PC-9 (cell line): ENCODE results near the gene SLC6A15. TPM values are rescaled to one million over a fixed set of nuclear protein-coding genes. Genes with fewer than 3 reads are reported as not detected.

Experiments used
- BruUV-seq: library from RNA; stranded (reverse); fragments of 400-500 nt; replicated peaks from 2 replicates; lab custom pipeline; 2021; lab: Mats Ljungman, UMichigan
- CTCF ChIA-PET: fragments of 300-600 bp; sonication (Branson Sonifier 250); formaldehyde crosslinking; loops from one replicate; lab custom pipeline; 2022; ENCODE audit warnings: antibody characterized with exemption; lab: Charles Lee
- POLR2A ChIA-PET: fragments of 300-600 bp; sonication (Branson Sonifier 250); formaldehyde crosslinking; loops from one replicate; lab custom pipeline; 2022; ENCODE audit warnings: antibody characterized with exemption; ENCODE audit not compliant: unreplicated experiment; lab: Charles Lee
- DNase-seq, 2 experiments: peaks; one replicate each; pipeline versions ENCODE4 v3.0.0 to v3.0.0-alpha.2; 2015 to 2022; ENCODE audit warnings: mixed read lengths in 1 of 2
- H2AFZ ChIP-seq: fragments of 200-600 bp; sonication (generic); 2 replicates; pipeline ENCODE4 v1.8.1; 2017; ENCODE audit warnings: antibody characterized with exemption
- H3F3A ChIP-seq: fragments of 200-600 bp; sonication (generic); 2 replicates; pipeline ENCODE4 v1.8.1; 2017; ENCODE audit warnings: antibody characterized with exemption, mild to moderate bottlenecking, low read depth; ENCODE audit not compliant: insufficient read depth
- H3K27ac ChIP-seq: fragments of 200-600 bp; sonication (generic); 2 replicates; pipeline ENCODE4 v1.6.1; 2016; ENCODE audit warnings: mixed run types
- H3K27me3 ChIP-seq: fragments of 200-600 bp; sonication (generic); 2 replicates; pipeline ENCODE4 v1.6.1; 2016; ENCODE audit warnings: low read depth, mixed run types; ENCODE audit not compliant: insufficient read depth
- H3K36me3 ChIP-seq: fragments of 200-600 bp; sonication (generic); 2 replicates; pipeline ENCODE4 v1.6.1; 2016; ENCODE audit warnings: low read depth, mixed run types
- H3K4me1 ChIP-seq: fragments of 200-600 bp; sonication (generic); replicated peaks from 2 replicates; pipeline ENCODE4 v1.6.1; 2016; ENCODE audit warnings: mixed run types; ENCODE audit not compliant: insufficient read depth
- H3K4me2 ChIP-seq: fragments of 200-600 bp; sonication (generic); 2 replicates; pipeline ENCODE4 v1.6.1; 2017; ENCODE audit warnings: mixed run types
- H3K4me3 ChIP-seq: fragments of 200-600 bp; sonication (generic); 2 replicates; pipeline ENCODE4 v1.6.1; 2016; ENCODE audit warnings: mixed run types
- H3K79me2 ChIP-seq: fragments of 200-600 bp; sonication (generic); 2 replicates; pipeline ENCODE4 v1.6.1; 2017; ENCODE audit warnings: low read depth, mixed run types
- H3K9me2 ChIP-seq: fragments of 200-600 bp; sonication (generic); 2 replicates; pipeline ENCODE4 v1.8.1; 2017; ENCODE audit warnings: mild to moderate bottlenecking; ENCODE audit not compliant: insufficient read depth
- H3K9me3 ChIP-seq: fragments of 200-600 bp; sonication (generic); 2 replicates; pipeline ENCODE4 v1.8.1; 2016; ENCODE audit warnings: low read depth; ENCODE audit not compliant: insufficient read depth
- H4K20me1 ChIP-seq: fragments of 200-600 bp; sonication (generic); 2 replicates; pipeline ENCODE4 v1.8.1; 2017; ENCODE audit not compliant: insufficient read depth
- EZH2 ChIP-seq: fragments of 200-600 bp; sonication (generic); IDR thresholded peaks from 2 replicates; pipeline ENCODE4 v1.8.0; 2017; ENCODE audit warnings: antibody characterized with exemption, low read depth
- intact Hi-C: fragments of 100-400 bp; cut with micrococcal nuclease; formaldehyde crosslinking; loops from one replicate; pipeline ENCODE4 v1.10.0; 2022; ENCODE audit not compliant: unreplicated experiment
- total RNA-seq: library from RNA; stranded (reverse); gene quantifications from 2 replicates; pipeline ENCODE4 v1.2.3, GENCODE V29; 2021
- TF ChIP-seq, protein P1 (sequence below): fragments of 200-600 bp; sonication (generic); conservative IDR thresholded peaks from 2 replicates; pipeline ENCODE4 v1.6.1; 2017; ENCODE audit warnings: mixed run types, antibody characterized with exemption, mild to moderate bottlenecking, moderate library complexity

Gene SLC6A15
- total RNA-seq, 1 experiment from 2014 or later, result not detected

DNA sequence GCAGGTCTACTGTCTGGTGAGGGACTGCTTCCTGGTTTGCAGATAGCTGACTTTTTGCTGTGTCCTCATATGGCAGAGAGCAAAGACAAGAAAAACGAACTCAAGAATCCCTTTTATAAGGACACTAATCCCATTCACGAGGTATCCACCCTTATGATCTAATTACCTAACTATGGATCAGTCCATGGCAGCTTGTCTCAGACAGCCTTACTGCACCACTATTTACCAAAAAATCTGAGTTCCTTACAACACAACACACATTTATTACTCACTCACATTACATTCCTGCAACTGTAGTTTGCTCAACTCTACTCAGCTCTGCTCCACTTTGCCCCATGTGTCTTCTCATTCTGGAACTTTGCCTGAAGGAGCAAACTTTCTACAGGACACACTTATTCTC, 10.1 kb upstream of the SLC6A15 start:
- Histone ChIP-seq H3K4me2 (no peak overlapping the region), H3K36me3 (no peaks in the 10 kb centered on the region), H3K9me3 (no peaks in the 10 kb centered on the region), H3K27ac (no peak overlapping the region), H2AFZ (no peak overlapping the region), H3F3A (no peaks in the 10 kb centered on the region), H3K27me3 (no peaks in the 10 kb centered on the region), H4K20me1 (no peaks in the 10 kb centered on the region), H3K4me1 (no peaks in the 10 kb centered on the region), H3K9me2 (no peaks in the 10 kb centered on the region; the same call in 1 of the 2 replicates), H3K79me2 (no peaks in the 10 kb centered on the region), H3K4me3 (no peak overlapping the region)
- no TSS peak for BruUV-seq
- POLR2A ChIA-PET, result no interaction called here
- intact Hi-C loops, result no loop called here
- TF ChIP-seq, protein P1, sequence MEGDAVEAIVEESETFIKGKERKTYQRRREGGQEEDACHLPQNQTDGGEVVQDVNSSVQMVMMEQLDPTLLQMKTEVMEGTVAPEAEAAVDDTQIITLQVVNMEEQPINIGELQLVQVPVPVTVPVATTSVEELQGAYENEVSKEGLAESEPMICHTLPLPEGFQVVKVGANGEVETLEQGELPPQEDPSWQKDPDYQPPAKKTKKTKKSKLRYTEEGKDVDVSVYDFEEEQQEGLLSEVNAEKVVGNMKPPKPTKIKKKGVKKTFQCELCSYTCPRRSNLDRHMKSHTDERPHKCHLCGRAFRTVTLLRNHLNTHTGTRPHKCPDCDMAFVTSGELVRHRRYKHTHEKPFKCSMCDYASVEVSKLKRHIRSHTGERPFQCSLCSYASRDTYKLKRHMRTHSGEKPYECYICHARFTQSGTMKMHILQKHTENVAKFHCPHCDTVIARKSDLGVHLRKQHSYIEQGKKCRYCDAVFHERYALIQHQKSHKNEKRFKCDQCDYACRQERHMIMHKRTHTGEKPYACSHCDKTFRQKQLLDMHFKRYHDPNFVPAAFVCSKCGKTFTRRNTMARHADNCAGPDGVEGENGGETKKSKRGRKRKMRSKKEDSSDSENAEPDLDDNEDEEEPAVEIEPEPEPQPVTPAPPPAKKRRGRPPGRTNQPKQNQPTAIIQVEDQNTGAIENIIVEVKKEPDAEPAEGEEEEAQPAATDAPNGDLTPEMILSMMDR, result no peak
- TF ChIP-seq EZH2, result no peak
- CTCF ChIA-PET, result no interaction called here
- no peak for DNase-seq

DNA sequence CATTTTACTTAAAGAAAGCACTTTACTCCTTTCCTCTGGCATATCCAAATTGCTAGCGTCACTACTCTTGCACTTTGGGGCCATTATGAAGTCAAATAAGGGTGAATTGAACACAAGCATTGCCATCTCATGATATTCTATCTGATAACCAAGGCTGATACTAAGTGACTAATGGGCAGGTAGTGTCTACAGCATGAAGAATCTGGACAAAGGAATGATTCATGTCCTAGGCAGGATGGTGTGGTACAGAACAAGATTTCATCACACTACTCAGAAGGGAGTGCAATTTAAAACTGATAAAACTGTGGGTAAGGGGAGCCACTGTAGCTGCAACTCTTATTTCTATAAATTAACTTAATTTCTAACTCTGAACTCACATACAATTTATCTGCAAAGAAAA, 7.7 kb upstream of the SLC6A15 start:
- H3K4me2 ChIP-seq, result no peak overlapping the region
- CTCF ChIA-PET, result no interaction called here
- H3K27ac ChIP-seq, result no peak overlapping the region

DNA sequence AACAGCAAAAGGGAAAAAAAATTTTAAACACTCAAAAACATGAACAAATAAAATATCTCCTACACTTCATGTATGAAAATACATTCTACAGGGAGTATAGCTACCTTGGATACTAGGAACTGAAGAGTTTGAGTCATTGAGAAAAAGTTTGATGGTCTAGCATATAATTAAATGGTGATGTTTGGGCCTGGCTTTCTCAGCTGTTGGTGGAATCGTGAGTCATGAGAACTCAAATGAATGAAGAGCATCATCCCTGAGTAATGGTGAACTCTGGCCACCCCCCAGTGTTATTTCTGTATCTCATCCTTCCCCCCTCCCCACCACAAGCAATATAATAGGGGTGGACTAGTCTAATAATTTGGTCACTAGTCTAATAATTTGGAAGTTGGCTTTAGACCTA, 6.7 kb upstream of the SLC6A15 start:
- no TSS peak for BruUV-seq
- H4K20me1 ChIP-seq, result no peaks in the 10 kb centered on the region
- H3K4me3 ChIP-seq, result no peak overlapping the region
- ChIA-PET POLR2A (no interaction called here), CTCF (no interaction called here)
- no peaks in the 10 kb centered on the region for H3F3A ChIP-seq
- H3K4me1 ChIP-seq, result no peaks in the 10 kb centered on the region
- H3K36me3 ChIP-seq, result no peaks in the 10 kb centered on the region
- H3K79me2 ChIP-seq, result no peaks in the 10 kb centered on the region
- H3K27me3 ChIP-seq, result no peaks in the 10 kb centered on the region
- no peaks in the 10 kb centered on the region for H3K9me3 ChIP-seq
- H3K27ac ChIP-seq, result no peak overlapping the region
- intact Hi-C loops, result no loop called here
- H3K9me2 ChIP-seq, result no peaks in the 10 kb centered on the region
- no peak overlapping the region for H2AFZ ChIP-seq
- no peak for DNase-seq
- no peak for TF ChIP-seq EZH2
- TF ChIP-seq, protein P1, result no peak
- H3K4me2 ChIP-seq, result no peak overlapping the region

More for the DNA sequence above, 7.7 kb upstream of the SLC6A15 start:
- DNase-seq, result no peak
- H2AFZ ChIP-seq, result no peak overlapping the region
- no peaks in the 10 kb centered on the region for H3K79me2 ChIP-seq
- POLR2A ChIA-PET, result no interaction called here
- no peak overlapping the region for H3K4me3 ChIP-seq
- no peaks in the 10 kb centered on the region for H3K9me2 ChIP-seq
- H3K36me3 ChIP-seq, result no peaks in the 10 kb centered on the region
- no peaks in the 10 kb centered on the region for H3F3A ChIP-seq
- no peaks in the 10 kb centered on the region for H3K4me1 ChIP-seq
- intact Hi-C loops, result no loop called here
- TF ChIP-seq, protein P1, result no peak
- TF ChIP-seq EZH2, result no peak
- H3K9me3 ChIP-seq, result no peaks in the 10 kb centered on the region
- no peaks in the 10 kb centered on the region for H3K27me3 ChIP-seq
- no peaks in the 10 kb centered on the region for H4K20me1 ChIP-seq
- BruUV-seq, result no TSS peak
